OCI-LY7 (cell line): ENCODE data around the gene FAM210B. TPM values are rescaled to one million over a fixed set of nuclear protein-coding genes. Genes with fewer than 3 reads are reported as not detected.

Source experiments
- BruUV-seq: library from RNA; stranded (reverse); fragments of 400-500 nt; replicated peaks from 2 replicates; lab custom pipeline; 2021; lab: Mats Ljungman, UMichigan
- CTCF ChIA-PET: fragments of 300-600 bp; sonication (Branson Sonifier 250); formaldehyde crosslinking; loops from one replicate; lab custom pipeline; 2022; ENCODE audit warnings: antibody characterized with exemption; ENCODE audit not compliant: unreplicated experiment; lab: Charles Lee
- POLR2A ChIA-PET: fragments of 300-600 bp; sonication (Branson Sonifier 250); formaldehyde crosslinking; loops from one replicate; lab custom pipeline; 2022; ENCODE audit warnings: antibody characterized with exemption; lab: Charles Lee
- DNase-seq: peaks from one replicate; pipeline ENCODE4 v3.0.0-alpha.2; 2015; ENCODE audit warnings: low spot score
- H2AFZ ChIP-seq: fragments of 200-600 bp; sonication (generic), shearing (Covaris generic); 2 replicates; pipeline ENCODE4 v1.6.1; 2014; ENCODE audit warnings: mild to moderate bottlenecking, antibody characterized with exemption, low read length, moderate library complexity
- H3K27ac ChIP-seq: fragments of 200-600 bp; sonication (generic); 2 replicates; pipeline ENCODE4 v1.5.1; 2014; ENCODE audit warnings: mixed run types, low read depth, mild to moderate bottlenecking, moderate library complexity, low read length, inconsistent platforms; ENCODE audit not compliant: poor library complexity, severe bottlenecking
- H3K36me3 ChIP-seq: fragments of 200-600 bp; sonication (generic); 2 replicates; pipeline ENCODE4 v1.6.1; 2014; ENCODE audit warnings: mild to moderate bottlenecking, antibody characterized with exemption, low read length, moderate library complexity, mixed read lengths; ENCODE audit not compliant: insufficient read depth
- H3K4me1 ChIP-seq: fragments of 200-600 bp; sonication (generic); 2 replicates; pipeline ENCODE4 v1.5.1; 2014; ENCODE audit warnings: mild to moderate bottlenecking, low read length; ENCODE audit not compliant: insufficient read depth, poor library complexity, severe bottlenecking
- H3K4me2 ChIP-seq: fragments of 200-600 bp; sonication (generic); 2 replicates; pipeline ENCODE4 v1.6.1; 2014; ENCODE audit warnings: mild to moderate bottlenecking, low read length
- H3K4me3 ChIP-seq: fragments of 200-600 bp; sonication (generic); 2 replicates; pipeline ENCODE4 v1.5.1; 2014; ENCODE audit warnings: mild to moderate bottlenecking, low read depth, low read length; ENCODE audit not compliant: poor library complexity, severe bottlenecking
- H3K79me2 ChIP-seq: fragments of 200-600 bp; sonication (generic); 2 replicates; pipeline ENCODE4 v1.6.1; 2016; ENCODE audit warnings: low read depth, mild to moderate bottlenecking, low read length, moderate library complexity, mixed read lengths; ENCODE audit not compliant: insufficient read depth
- H3K9me2 ChIP-seq: fragments of 200-600 bp; sonication (generic); 2 replicates; pipeline ENCODE4 v1.6.1; 2016; ENCODE audit warnings: mild to moderate bottlenecking, low read length, mixed read lengths; ENCODE audit not compliant: insufficient read depth
- H3K9me3 ChIP-seq: fragments of 200-600 bp; sonication (generic); 2 replicates; pipeline ENCODE4 v1.6.1; 2014; ENCODE audit warnings: mild to moderate bottlenecking, mixed run types, low read length, mixed read lengths
- H4K20me1 ChIP-seq: fragments of 200-600 bp; sonication (generic); 2 replicates; pipeline ENCODE4 v1.6.1; 2014; ENCODE audit warnings: mild to moderate bottlenecking, antibody characterized with exemption, low read length, moderate library complexity, mixed read lengths; ENCODE audit not compliant: insufficient read depth
- EZH2phosphoT487 ChIP-seq: fragments of 200-600 bp; sonication (generic); IDR thresholded peaks from 2 replicates; pipeline ENCODE4 v1.6.1; 2018; ENCODE audit warnings: low read depth, borderline replicate concordance, mild to moderate bottlenecking, mixed run types, antibody characterized with exemption, low read length, moderate library complexity, mixed read lengths
- intact Hi-C: fragments of 100-400 bp; cut with micrococcal nuclease; formaldehyde crosslinking; loops from one replicate; pipeline ENCODE4 v1.10.0; 2022; ENCODE audit not compliant: unreplicated experiment
- total RNA-seq, 2 experiments: library from RNA; depleted of rRNA in 1 of 2; stranded (reverse); fragments of >200 nt in 1 of 2; shearing (Covaris generic) in 1 of 2; gene quantifications; 2 replicates each; pipeline ENCODE4 v1.2.3, GENCODE V29; 2014 to 2022
- TF ChIP-seq, protein P1 (sequence below): fragments of 200-600 bp; sonication (generic); conservative IDR thresholded peaks from 2 replicates; pipeline ENCODE4 v1.5.1; 2014; ENCODE audit warnings: mild to moderate bottlenecking, antibody characterized with exemption, low read length, moderate library complexity, mixed read lengths

The FAM210B gene
- total RNA-seq, 2 experiments from 2014 or later: 0.19 to 1.3 TPM

DNA sequence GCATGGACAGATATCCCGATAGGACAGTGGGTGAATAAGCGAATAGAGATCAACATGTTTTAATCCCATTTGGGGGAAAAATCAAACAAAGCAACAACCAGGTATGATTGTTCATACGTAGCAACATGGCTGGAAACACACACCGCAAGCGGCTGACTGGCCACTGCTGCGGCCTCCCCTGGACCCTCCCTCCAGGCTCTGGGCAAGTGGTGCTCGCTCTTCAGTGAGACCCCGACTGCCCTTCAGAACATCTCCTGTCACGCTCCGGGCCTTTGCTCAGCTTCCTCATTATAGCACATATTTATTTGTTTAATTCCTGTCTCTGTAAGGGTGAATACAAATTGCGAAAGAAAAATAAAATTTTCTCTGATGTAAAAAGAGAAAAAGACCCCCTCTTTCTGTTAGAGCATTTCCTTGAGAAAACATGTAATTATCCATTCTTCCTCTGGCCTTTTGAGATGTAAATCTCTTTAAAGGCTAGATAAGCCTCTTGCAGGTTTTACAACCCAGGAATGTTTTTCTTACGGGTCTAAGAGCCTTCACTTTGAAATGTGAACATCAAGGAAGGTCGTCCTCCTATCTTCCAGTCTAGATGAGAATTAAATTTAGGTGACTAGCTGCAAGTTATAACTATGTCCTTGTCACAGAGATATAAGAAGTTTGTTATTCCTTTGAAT is 11.0 kb upstream of the FAM210B start:
- H3K9me2 ChIP-seq: no peaks in the 10 kb centered on the region
- H3K4me2 ChIP-seq: no peak overlapping the region
- TF ChIP-seq, protein P1, sequence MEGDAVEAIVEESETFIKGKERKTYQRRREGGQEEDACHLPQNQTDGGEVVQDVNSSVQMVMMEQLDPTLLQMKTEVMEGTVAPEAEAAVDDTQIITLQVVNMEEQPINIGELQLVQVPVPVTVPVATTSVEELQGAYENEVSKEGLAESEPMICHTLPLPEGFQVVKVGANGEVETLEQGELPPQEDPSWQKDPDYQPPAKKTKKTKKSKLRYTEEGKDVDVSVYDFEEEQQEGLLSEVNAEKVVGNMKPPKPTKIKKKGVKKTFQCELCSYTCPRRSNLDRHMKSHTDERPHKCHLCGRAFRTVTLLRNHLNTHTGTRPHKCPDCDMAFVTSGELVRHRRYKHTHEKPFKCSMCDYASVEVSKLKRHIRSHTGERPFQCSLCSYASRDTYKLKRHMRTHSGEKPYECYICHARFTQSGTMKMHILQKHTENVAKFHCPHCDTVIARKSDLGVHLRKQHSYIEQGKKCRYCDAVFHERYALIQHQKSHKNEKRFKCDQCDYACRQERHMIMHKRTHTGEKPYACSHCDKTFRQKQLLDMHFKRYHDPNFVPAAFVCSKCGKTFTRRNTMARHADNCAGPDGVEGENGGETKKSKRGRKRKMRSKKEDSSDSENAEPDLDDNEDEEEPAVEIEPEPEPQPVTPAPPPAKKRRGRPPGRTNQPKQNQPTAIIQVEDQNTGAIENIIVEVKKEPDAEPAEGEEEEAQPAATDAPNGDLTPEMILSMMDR: no peak
- no peak for TF ChIP-seq EZH2phosphoT487
- intact Hi-C loops: no loop called here
- ChIA-PET CTCF (no interaction called here), POLR2A (no interaction called here)
- no peak overlapping the region for H3K27ac ChIP-seq
- no peaks in the 10 kb centered on the region for H3K79me2 ChIP-seq
- no peak overlapping the region for H3K4me3 ChIP-seq
- no peak for DNase-seq
- no peaks in the 10 kb centered on the region for H3K36me3 ChIP-seq
- no peak overlapping the region for H2AFZ ChIP-seq
- H4K20me1 ChIP-seq: no peaks in the 10 kb centered on the region
- H3K4me1 ChIP-seq: no peaks in the 10 kb centered on the region
- no peaks in the 10 kb centered on the region for H3K9me3 ChIP-seq
- BruUV-seq: no TSS peak

DNA sequence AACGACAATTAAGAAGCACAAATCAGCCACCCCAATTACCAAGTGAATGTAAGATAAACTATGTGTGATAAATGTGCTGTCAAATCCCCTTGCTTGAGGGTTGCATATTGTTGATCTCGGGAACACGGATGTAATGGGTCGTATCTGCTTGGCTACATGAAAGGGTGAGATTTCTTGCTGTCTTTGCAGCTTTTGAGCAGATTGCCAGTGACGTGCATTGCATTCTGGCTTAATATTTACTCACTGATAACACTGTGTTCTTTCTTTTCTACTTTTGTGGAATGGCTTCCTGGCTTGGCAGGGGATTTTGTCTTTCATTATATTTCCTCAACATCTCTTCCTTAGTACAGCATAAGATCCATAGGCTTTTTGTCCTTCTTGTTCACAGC is 10.5 kb upstream of the FAM210B start:
- no peaks in the 10 kb centered on the region for H3K79me2 ChIP-seq
- H3K4me2 ChIP-seq: no peak overlapping the region

DNA sequence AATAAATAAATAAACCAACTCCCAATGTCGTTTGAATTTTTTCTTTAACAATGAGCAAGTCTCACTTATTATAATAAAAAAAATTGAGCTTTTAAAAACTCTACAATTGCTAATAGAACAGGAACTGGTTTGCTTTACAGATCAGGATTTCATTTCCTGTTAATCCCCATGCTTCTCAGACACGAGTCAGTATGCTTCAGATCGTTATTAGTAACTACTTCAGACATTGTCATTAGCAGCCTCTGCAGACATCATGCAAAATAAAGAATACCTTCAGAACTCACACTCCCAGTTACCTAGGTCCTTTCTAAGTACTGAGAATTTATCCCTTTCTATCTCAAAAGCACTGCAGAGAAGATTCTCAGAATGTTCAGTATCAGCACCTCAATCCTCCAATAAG is 10.0 kb upstream of the FAM210B start:
- intact Hi-C loops: no loop called here
- ChIA-PET CTCF (no interaction called here), POLR2A (no interaction called here)
- Histone ChIP-seq H3K4me2 (no peak overlapping the region), H3K9me3 (no peaks in the 10 kb centered on the region), H4K20me1 (no peaks in the 10 kb centered on the region), H3K9me2 (no peaks in the 10 kb centered on the region), H3K36me3 (no peaks in the 10 kb centered on the region), H2AFZ (no peak overlapping the region), H3K4me3 (no peak overlapping the region), H3K27ac (no peak overlapping the region), H3K79me2 (no peaks in the 10 kb centered on the region), H3K4me1 (no peaks in the 10 kb centered on the region)
- no peak for DNase-seq
- no peak for TF ChIP-seq EZH2phosphoT487
- TF ChIP-seq, protein P1: no peak
- no TSS peak for BruUV-seq

More for the DNA sequence above, 10.5 kb upstream of the FAM210B start:
- no peak overlapping the region for H2AFZ ChIP-seq
- BruUV-seq: no TSS peak
- intact Hi-C loops: no loop called here
- CTCF ChIA-PET: no interaction called here
- no peaks in the 10 kb centered on the region for H3K9me3 ChIP-seq
- POLR2A ChIA-PET: no interaction called here
- H3K4me1 ChIP-seq: no peaks in the 10 kb centered on the region
- no peaks in the 10 kb centered on the region for H3K9me2 ChIP-seq
- no peaks in the 10 kb centered on the region for H3K36me3 ChIP-seq
- DNase-seq: no peak
- no peak overlapping the region for H3K27ac ChIP-seq
- H3K4me3 ChIP-seq: no peak overlapping the region
- TF ChIP-seq EZH2phosphoT487: no peak
- TF ChIP-seq, protein P1: no peak
- no peaks in the 10 kb centered on the region for H4K20me1 ChIP-seq
